ENCODE results near the gene CHKB. TPM values are rescaled to one million over a fixed set of nuclear protein-coding genes. Genes with fewer than 3 reads are reported as not detected.

CHKB gene
- total and polyA plus RNA-seq, 2 of the 8 experiments (the other 6 are each of a cell fraction or from before 2014, with no cell fraction given): 27.9 to 42.2 TPM

- no peak overlapping the region for H3K4me3 ChIP-seq (ENCODE audit: extremely low read depth in 1 of 4, insufficient read depth in 2 of 4, low read depth in 3 of 4, low read length in 4 of 4)
- DNase-seq (ENCODE audit: low read depth in 1 of 2, low spot score in 2 of 2): no peak
- no peaks in the 10 kb centered on the region for H3K79me2 ChIP-seq (ENCODE audit: control insufficient read depth in 1 of 2, insufficient read depth in 2 of 2, low read length in 2 of 2)
- 93% methylated on average over 8 of the region's 8 CpGs; no CpG with 5 or more reads in 1 of the 2 experiments for WGBS, 2 experiments (ENCODE audit: extremely low coverage in 1 of 2, insufficient coverage in 1 of 2, insufficient read length in 1 of 2, insufficient replicate concordance in 2 of 2, low coverage in 1 of 2, low lambda C conversion rate in 2 of 2, missing lambda C conversion rate in 1 of 2)
- no peaks in the 10 kb centered on the region for H3K9me3 ChIP-seq (ENCODE audit: insufficient read depth in 2 of 2, low read depth in 1 of 2, low read length in 1 of 2)
- H3K4ac ChIP-seq (replicated peaks; ENCODE audit: insufficient read length, low read depth, low read length): no peak overlapping the region
- no peak overlapping the region for H3K14ac ChIP-seq (ENCODE audit: insufficient read length)
- no peaks in the 10 kb centered on the region for H3K27me3 ChIP-seq (replicated peaks in 1 of 4; ENCODE audit: control insufficient read depth in 3 of 4, extremely low read depth in 1 of 4, insufficient read depth in 3 of 4, low read length in 3 of 4)
- no peak overlapping the region for H3K56ac ChIP-seq (replicated peaks; ENCODE audit: insufficient read length, low read depth, low read length)
- H2BK12ac ChIP-seq (ENCODE audit: low read depth, low read length): no peak overlapping the region
- no peaks in the 10 kb centered on the region for H3K79me1 ChIP-seq (ENCODE audit: low read depth, low read length)
- H2BK120ac ChIP-seq (replicated peaks; ENCODE audit: low read depth, low read length): no peak overlapping the region
- FAIRE-seq: no peak
- no peak overlapping the region for H2AK5ac ChIP-seq (ENCODE audit: low read depth, low read length)
- H3K23me2 ChIP-seq (ENCODE audit: low read depth, low read length): no peaks in the 10 kb centered on the region
- H2BK15ac ChIP-seq (ENCODE audit: low read length): no peak overlapping the region
- no peak overlapping the region for H4K5ac ChIP-seq (ENCODE audit: insufficient read length, low read depth, low read length)
- H3K9ac ChIP-seq (replicated peaks in 1 of 4; ENCODE audit: extremely low read depth in 1 of 4, low read depth in 3 of 4, low read length in 3 of 4): no peak overlapping the region
- H3K4me2 ChIP-seq (ENCODE audit: insufficient read depth in 1 of 2, low read depth in 2 of 2, low read length in 2 of 2): no peak overlapping the region
- no peak for TF ChIP-seq POLR2A (IDR thresholded peaks at IDR 0.05; ENCODE audit: control extremely low read depth in 1 of 2, low read depth in 2 of 2, low read length in 2 of 2)
- TF ChIP-seq SIX5 (IDR thresholded peaks at IDR 0.05; ENCODE audit: low read depth, low read length): no peak
- no peak for TF ChIP-seq TBP (IDR thresholded peaks at IDR 0.05; ENCODE audit: low read depth, low read length)
- TF ChIP-seq SRF (IDR thresholded peaks at IDR 0.05; ENCODE audit: low read depth, low read length): no peak
- H4K8ac ChIP-seq (ENCODE audit: extremely low read depth, insufficient read depth, low read length): no peak overlapping the region
- H4K20me1 ChIP-seq (replicated peaks in 1 of 2; ENCODE audit: control insufficient read depth in 1 of 2, insufficient read depth in 2 of 2, low read length in 2 of 2): peaks cover 4 to 18% of the 10 kb centered on the region in 2 experiments
- H4K91ac ChIP-seq (replicated peaks; ENCODE audit: insufficient read length, low read length): no peak overlapping the region
- H3K4me1 ChIP-seq (replicated peaks in 1 of 4; ENCODE audit: control insufficient read depth in 3 of 4, insufficient read depth in 4 of 4, low read length in 3 of 4): no peaks in the 10 kb centered on the region
- no peak overlapping the region for H3K23ac ChIP-seq (ENCODE audit: insufficient read length)
- H3K18ac ChIP-seq (ENCODE audit: extremely low read depth, low read length): no peak overlapping the region
- CTCF ChIA-PET (ENCODE audit: partially characterized antibody): interaction anchor here (1.2 to 8.1 kb wide), 16 partner anchors 11 to 176 kb away, joined by 3 to 84 read pairs (median 6); partner anchors contain the start of genes SCO2 and SYCE3
- no peak overlapping the region for H2AFZ ChIP-seq (ENCODE audit: low read length)
- POLR2A ChIA-PET (ENCODE audit: partially characterized antibody): interaction anchor here (1.1 to 5.4 kb wide), 4 partner anchors 11 to 130 kb away, joined by 3 to 37 read pairs (median 3); partner anchors contain the start of gene SYCE3
- peaks cover 10 to 27% (median 20%) of the 10 kb centered on the region in 4 experiments for H3K36me3 ChIP-seq (ENCODE audit: control insufficient read depth in 2 of 4, insufficient read depth in 4 of 4, low read length in 3 of 4)
- no peak overlapping the region for H2BK5ac ChIP-seq (ENCODE audit: low read depth, low read length)
- no peak overlapping the region for H3K27ac ChIP-seq (ENCODE audit: low read depth, low read length)
- H2BK20ac ChIP-seq (ENCODE audit: low read length): no peak overlapping the region
Observed at GRCh38 chr22:50575426-50575941, 7.2 kb downstream of the CHKB start.
